SK-N-MC (cell line): ENCODE measurements around the gene HMCES.

Experiments used
- EZH2 ChIP-seq: fragments of 200-600 bp; sonication (generic); IDR thresholded peaks from one replicate; pipeline ENCODE4 v1.6.1; 2017; ENCODE audit warnings: antibody characterized with exemption
- POLR2AphosphoS5 ChIP-seq: IDR thresholded peaks from 2 replicates; pipeline ENCODE4 v1.6.1; 2012; ENCODE audit warnings: mild to moderate bottlenecking, low read depth, low read length, borderline replicate concordance

GRCh38 chr3:129246636-129247035 lies 32.0 kb upstream of the HMCES start:
- TF ChIP-seq EZH2 (no peak), POLR2AphosphoS5 (no peak)
